PC-9 (cell line): Measurements from ENCODE around the gene RPS8. TPM values are rescaled to one million over a fixed set of nuclear protein-coding genes. Genes with fewer than 3 reads are reported as not detected.

Source experiments
- BruUV-seq: library from RNA; stranded (reverse); fragments of 400-500 nt; replicated peaks from 2 replicates; lab custom pipeline; 2021; lab: Mats Ljungman, UMichigan
- CTCF ChIA-PET: fragments of 300-600 bp; sonication (Branson Sonifier 250); formaldehyde crosslinking; loops from one replicate; lab custom pipeline; 2022; ENCODE audit warnings: antibody characterized with exemption; lab: Charles Lee
- POLR2A ChIA-PET: fragments of 300-600 bp; sonication (Branson Sonifier 250); formaldehyde crosslinking; loops from one replicate; lab custom pipeline; 2022; ENCODE audit warnings: antibody characterized with exemption; ENCODE audit not compliant: unreplicated experiment; lab: Charles Lee
- DNase-seq, 2 experiments: peaks; one replicate each; pipeline versions ENCODE4 v3.0.0 to v3.0.0-alpha.2; 2015 to 2022; ENCODE audit warnings: mixed read lengths in 1 of 2
- H2AFZ ChIP-seq: fragments of 200-600 bp; sonication (generic); 2 replicates; pipeline ENCODE4 v1.8.1; 2017; ENCODE audit warnings: antibody characterized with exemption
- H3F3A ChIP-seq: fragments of 200-600 bp; sonication (generic); 2 replicates; pipeline ENCODE4 v1.8.1; 2017; ENCODE audit warnings: antibody characterized with exemption, mild to moderate bottlenecking, low read depth; ENCODE audit not compliant: insufficient read depth
- H3K27ac ChIP-seq: fragments of 200-600 bp; sonication (generic); 2 replicates; pipeline ENCODE4 v1.6.1; 2016; ENCODE audit warnings: mixed run types
- H3K27me3 ChIP-seq: fragments of 200-600 bp; sonication (generic); 2 replicates; pipeline ENCODE4 v1.6.1; 2016; ENCODE audit warnings: low read depth, mixed run types; ENCODE audit not compliant: insufficient read depth
- H3K36me3 ChIP-seq: fragments of 200-600 bp; sonication (generic); 2 replicates; pipeline ENCODE4 v1.6.1; 2016; ENCODE audit warnings: low read depth, mixed run types
- H3K4me1 ChIP-seq: fragments of 200-600 bp; sonication (generic); replicated peaks from 2 replicates; pipeline ENCODE4 v1.6.1; 2016; ENCODE audit warnings: mixed run types; ENCODE audit not compliant: insufficient read depth
- H3K4me2 ChIP-seq: fragments of 200-600 bp; sonication (generic); 2 replicates; pipeline ENCODE4 v1.6.1; 2017; ENCODE audit warnings: mixed run types
- H3K4me3 ChIP-seq: fragments of 200-600 bp; sonication (generic); 2 replicates; pipeline ENCODE4 v1.6.1; 2016; ENCODE audit warnings: mixed run types
- H3K79me2 ChIP-seq: fragments of 200-600 bp; sonication (generic); 2 replicates; pipeline ENCODE4 v1.6.1; 2017; ENCODE audit warnings: low read depth, mixed run types
- H3K9me2 ChIP-seq: fragments of 200-600 bp; sonication (generic); 2 replicates; pipeline ENCODE4 v1.8.1; 2017; ENCODE audit warnings: mild to moderate bottlenecking; ENCODE audit not compliant: insufficient read depth
- H3K9me3 ChIP-seq: fragments of 200-600 bp; sonication (generic); 2 replicates; pipeline ENCODE4 v1.8.1; 2016; ENCODE audit warnings: low read depth; ENCODE audit not compliant: insufficient read depth
- H4K20me1 ChIP-seq: fragments of 200-600 bp; sonication (generic); 2 replicates; pipeline ENCODE4 v1.8.1; 2017; ENCODE audit not compliant: insufficient read depth
- CTCF ChIP-seq: fragments of 200-600 bp; sonication (generic); conservative IDR thresholded peaks from 2 replicates; pipeline ENCODE4 v1.6.1; 2017; ENCODE audit warnings: mixed run types, antibody characterized with exemption, mild to moderate bottlenecking, moderate library complexity
- EZH2 ChIP-seq: fragments of 200-600 bp; sonication (generic); IDR thresholded peaks from 2 replicates; pipeline ENCODE4 v1.8.0; 2017; ENCODE audit warnings: antibody characterized with exemption, low read depth
- intact Hi-C: fragments of 100-400 bp; cut with micrococcal nuclease; formaldehyde crosslinking; loops from one replicate; pipeline ENCODE4 v1.10.0; 2022; ENCODE audit not compliant: unreplicated experiment
- total RNA-seq: library from RNA; stranded (reverse); gene quantifications from 2 replicates; pipeline ENCODE4 v1.2.3, GENCODE V29; 2021

RPS8 gene
- total RNA-seq, 1 experiment from 2014 or later, result 2,059 TPM

GRCh38 chr1:44787506-44787905 is 12.2 kb downstream of the RPS8 start:
- Histone ChIP-seq H3K36me3 (no peaks in the 10 kb centered on the region), H2AFZ (no peak overlapping the region), H3K4me1 (no peaks in the 10 kb centered on the region), H4K20me1 (no peaks in the 10 kb centered on the region), H3K4me3 (no peak overlapping the region), H3K27ac (no peak overlapping the region), H3K4me2 (no peak overlapping the region), H3F3A (peaks cover 14% of the 10 kb centered on the region; the same call in 1 of the 2 replicates), H3K9me3 (no peaks in the 10 kb centered on the region), H3K79me2 (no peaks in the 10 kb centered on the region), H3K9me2 (no peaks in the 10 kb centered on the region), H3K27me3 (no peaks in the 10 kb centered on the region)
- POLR2A ChIA-PET, result interaction anchor here (0.7 kb wide), 1 partner anchor 479 kb away, joined by 10 read pairs; no protein-coding TSS in a partner anchor
- no TSS peak for BruUV-seq
- CTCF ChIA-PET, result no interaction called here
- no peak for DNase-seq
- no peak for TF ChIP-seq EZH2
- TF ChIP-seq CTCF, result no peak
- intact Hi-C loops, result no loop called here

- Histone ChIP-seq H3K36me3 (no peaks in the 10 kb centered on the region), H4K20me1 (no peaks in the 10 kb centered on the region), H3K9me3 (no peaks in the 10 kb centered on the region), H3K9me2 (no peaks in the 10 kb centered on the region), H3K79me2 (no peaks in the 10 kb centered on the region), H3K4me1 (peaks cover 5% of the 10 kb centered on the region), H3K4me2 (no peak within 1 kb of the TSS), H3K27ac (no peak within 1 kb of the TSS), H3K4me3 (no peak within 1 kb of the TSS), H2AFZ (no peak within 1 kb of the TSS), H3F3A (peaks cover 13% of the 10 kb centered on the region; the same call in 1 of the 2 replicates), H3K27me3 (no peaks in the 10 kb centered on the region)
- intact Hi-C loops, result no loop called here
- ChIA-PET CTCF (no interaction called here), POLR2A (interaction anchor here (0.6 kb wide), 1 partner anchor 31 kb away, joined by 21 read pairs; no protein-coding TSS in a partner anchor)
- BruUV-seq, result no TSS peak
- no peak for DNase-seq
- TF ChIP-seq EZH2 (no peak), CTCF (no peak)
These were observed 12.9 kb downstream of the RPS8 start, which contains the start of gene BEST4 for GRCh38 chr1:44788120-44788860. BEST4 (minus strand) TSS chr1:44788170; CDS start chr1:44787705, 465 bp downstream.

- Histone ChIP-seq H3F3A (peaks cover 17% of the 10 kb centered on the region; the same call in 1 of the 2 replicates), H3K79me2 (no peaks in the 10 kb centered on the region), H3K9me2 (no peaks in the 10 kb centered on the region), H3K4me3 (no peak overlapping the region), H3K4me2 (no peak overlapping the region), H3K4me1 (peaks cover 7% of the 10 kb centered on the region), H3K9me3 (no peaks in the 10 kb centered on the region), H3K27me3 (no peaks in the 10 kb centered on the region), H3K36me3 (no peaks in the 10 kb centered on the region), H3K27ac (no peak overlapping the region), H4K20me1 (no peaks in the 10 kb centered on the region), H2AFZ (no peak overlapping the region)
- TF ChIP-seq CTCF, result no peak
- no peak for TF ChIP-seq EZH2
- DNase-seq, result no peak
- ChIA-PET CTCF (no interaction called here), POLR2A (no interaction called here)
- intact Hi-C loops, result no loop called here
- BruUV-seq, result no TSS peak
These were observed 15.8 kb downstream of the RPS8 start for GRCh38 chr1:44790968-44791801.
